A673 (cell line): ENCODE results near the gene CHPF2.

Source experiments
- EZH2 ChIP-seq: fragments of 200-600 bp; sonication (generic); IDR thresholded peaks from 2 replicates; pipeline ENCODE4 v1.6.1; 2017; ENCODE audit warnings: borderline replicate concordance, low read depth, mild to moderate bottlenecking, mixed read lengths, antibody characterized with exemption, low read length; ENCODE audit not compliant: poor library complexity, severe bottlenecking
- TF ChIP-seq, protein P1 (sequence below): fragments of 300-800, 200-600 bp; sonication (generic); conservative IDR thresholded peaks from 2 replicates; pipeline ENCODE4 v1.5.1; 2017; ENCODE audit warnings: low read depth, mild to moderate bottlenecking, antibody characterized with exemption, low read length, moderate library complexity, mixed read lengths

DNA sequence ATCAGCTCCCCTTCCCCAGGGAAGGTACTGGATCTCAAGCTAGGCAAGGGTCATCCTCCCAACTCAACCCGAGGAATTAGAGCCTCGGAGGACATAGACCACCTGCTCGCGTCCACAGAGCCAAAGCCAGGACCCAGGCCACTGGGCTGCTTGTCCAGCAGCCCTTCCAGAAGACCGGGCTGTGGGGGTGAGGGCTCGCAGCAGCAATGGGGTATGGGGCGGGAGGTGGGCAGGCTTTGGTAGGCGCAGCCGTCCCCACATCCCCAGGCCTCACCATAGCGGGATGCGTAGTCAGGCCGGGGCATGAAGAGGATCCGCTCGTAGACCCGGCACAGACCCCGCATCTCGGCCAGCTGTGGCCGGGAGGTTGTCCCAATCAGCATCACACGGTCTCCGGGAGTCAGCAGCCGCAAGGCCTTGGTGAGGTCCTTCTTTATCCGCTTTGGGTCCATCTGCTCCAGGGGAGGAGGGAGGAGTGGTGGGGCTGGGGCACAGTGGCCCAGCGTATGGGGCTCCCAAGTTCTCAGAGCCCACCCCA lies 40.2 kb upstream of the CHPF2 start:
- TF ChIP-seq, protein P1, sequence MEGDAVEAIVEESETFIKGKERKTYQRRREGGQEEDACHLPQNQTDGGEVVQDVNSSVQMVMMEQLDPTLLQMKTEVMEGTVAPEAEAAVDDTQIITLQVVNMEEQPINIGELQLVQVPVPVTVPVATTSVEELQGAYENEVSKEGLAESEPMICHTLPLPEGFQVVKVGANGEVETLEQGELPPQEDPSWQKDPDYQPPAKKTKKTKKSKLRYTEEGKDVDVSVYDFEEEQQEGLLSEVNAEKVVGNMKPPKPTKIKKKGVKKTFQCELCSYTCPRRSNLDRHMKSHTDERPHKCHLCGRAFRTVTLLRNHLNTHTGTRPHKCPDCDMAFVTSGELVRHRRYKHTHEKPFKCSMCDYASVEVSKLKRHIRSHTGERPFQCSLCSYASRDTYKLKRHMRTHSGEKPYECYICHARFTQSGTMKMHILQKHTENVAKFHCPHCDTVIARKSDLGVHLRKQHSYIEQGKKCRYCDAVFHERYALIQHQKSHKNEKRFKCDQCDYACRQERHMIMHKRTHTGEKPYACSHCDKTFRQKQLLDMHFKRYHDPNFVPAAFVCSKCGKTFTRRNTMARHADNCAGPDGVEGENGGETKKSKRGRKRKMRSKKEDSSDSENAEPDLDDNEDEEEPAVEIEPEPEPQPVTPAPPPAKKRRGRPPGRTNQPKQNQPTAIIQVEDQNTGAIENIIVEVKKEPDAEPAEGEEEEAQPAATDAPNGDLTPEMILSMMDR = no peak
- TF ChIP-seq EZH2 = no peak
